RWPE2 (cell line): Measurements from ENCODE around the gene KRTAP10-6.
"Not testable (repeated sequence)": the region's sequence is repeated elsewhere in the genome, so short reads cannot be mapped to it uniquely, and the experiment has no call there.

ENCODE experiments used
- ATAC-seq: fragments of 200-7000 bp; cut with Tn5 transposase; 3 replicates; pipeline ENCODE4 v1.9.1; 2021; ENCODE audit warnings: low read depth
- DNase-seq: peaks from one replicate; pipeline ENCODE4 v3.0.0-alpha.2; 2020; ENCODE audit warnings: low spot score
- H3K27ac ChIP-seq: fragments of 450-650 bp; 2 replicates; pipeline ENCODE4 v1.5.1; 2017; ENCODE audit warnings: mild to moderate bottlenecking; ENCODE audit not compliant: poor library complexity, severe bottlenecking
- H3K27me3 ChIP-seq: fragments of 250-450 bp; sonication (Bioruptor Pico); 2 replicates; pipeline ENCODE4 v1.5.1; 2021; ENCODE audit warnings: mild to moderate bottlenecking, moderate library complexity; ENCODE audit not compliant: insufficient read depth, poor library complexity, severe bottlenecking
- H3K36me3 ChIP-seq: fragments of 250-450 bp; sonication (Bioruptor Pico); 2 replicates; pipeline ENCODE4 v1.5.1; 2020; ENCODE audit warnings: low read depth, mild to moderate bottlenecking, moderate library complexity
- H3K4me1 ChIP-seq: fragments of 250-450 bp; sonication (Bioruptor Pico); 2 replicates; pipeline ENCODE4 v1.5.1; 2021; ENCODE audit warnings: mild to moderate bottlenecking, moderate library complexity; ENCODE audit not compliant: insufficient read depth, poor library complexity, severe bottlenecking
- H3K4me3 ChIP-seq: fragments of 250-450 bp; sonication (Bioruptor Pico); 2 replicates; pipeline ENCODE4 v1.5.1; 2021; ENCODE audit warnings: mild to moderate bottlenecking, moderate library complexity; ENCODE audit not compliant: severe bottlenecking
- H3K9me3 ChIP-seq: fragments of 250-450 bp; sonication (Bioruptor Pico); 2 replicates; pipeline ENCODE4 v1.5.1; 2021; ENCODE audit warnings: mild to moderate bottlenecking, moderate library complexity; ENCODE audit not compliant: severe bottlenecking
- CTCF ChIP-seq: fragments of 450-650 bp; IDR thresholded peaks from one replicate; pipeline ENCODE4 v1.5.1; 2017; ENCODE audit warnings: mild to moderate bottlenecking, moderate library complexity; ENCODE audit not compliant: poor library complexity, severe bottlenecking

Gene KRTAP10-6

GRCh38 chr21:44550807-44551206 lies 41.5 kb downstream of the KRTAP10-6 start:
- no peaks in the 10 kb centered on the region for H3K36me3 ChIP-seq
- H3K4me1 ChIP-seq: peaks cover 10% of the 10 kb centered on the region
- no peaks in the 10 kb centered on the region for H3K9me3 ChIP-seq
- ATAC-seq (no peak), DNase-seq (no peak)
- no peak overlapping the region for H3K4me3 ChIP-seq
- peaks cover 6% of the 10 kb centered on the region for H3K27me3 ChIP-seq
- TF ChIP-seq CTCF: no peak
- no peak overlapping the region for H3K27ac ChIP-seq

GRCh38 chr21:44550285-44550684 lies 42.0 kb downstream of the KRTAP10-6 start:
- not testable (repeated sequence) for H3K27ac ChIP-seq, H3K36me3 ChIP-seq, H3K4me1 ChIP-seq, H3K9me3 ChIP-seq, H3K27me3 ChIP-seq, DNase-seq, ATAC-seq, H3K4me3 ChIP-seq

GRCh38 chr21:44549525-44550211 lies 42.6 kb downstream of the KRTAP10-6 start:
- ATAC-seq (no peak), DNase-seq (no peak)
- no peaks in the 10 kb centered on the region for H3K9me3 ChIP-seq
- H3K4me1 ChIP-seq: peaks cover 10% of the 10 kb centered on the region
- no peak overlapping the region for H3K4me3 ChIP-seq
- H3K36me3 ChIP-seq: no peaks in the 10 kb centered on the region
- H3K27ac ChIP-seq: no peak overlapping the region
- TF ChIP-seq CTCF: no peak
- peaks cover 1% of the 10 kb centered on the region for H3K27me3 ChIP-seq

- TF ChIP-seq CTCF: no peak
- Histone ChIP-seq H3K4me1 (peaks cover 10% of the 10 kb centered on the region), H3K4me3 (no peak overlapping the region), H3K27ac (no peak overlapping the region), H3K27me3 (no peaks in the 10 kb centered on the region), H3K9me3 (no peaks in the 10 kb centered on the region), H3K36me3 (no peaks in the 10 kb centered on the region)
- ATAC-seq (no peak), DNase-seq (no peak)
Observed at GRCh38 chr21:44548922-44549321, 43.4 kb downstream of the KRTAP10-6 start.

GRCh38 chr21:44548381-44548780 lies 43.9 kb downstream of the KRTAP10-6 start:
- no peak overlapping the region for H3K4me3 ChIP-seq
- H3K36me3 ChIP-seq: no peaks in the 10 kb centered on the region
- TF ChIP-seq CTCF: no peak
- no peaks in the 10 kb centered on the region for H3K27me3 ChIP-seq
- H3K9me3 ChIP-seq: no peaks in the 10 kb centered on the region
- no peak overlapping the region for H3K27ac ChIP-seq
- peaks cover 10% of the 10 kb centered on the region for H3K4me1 ChIP-seq
- ATAC-seq (no peak), DNase-seq (no peak)
